GM18505 (cell line): ENCODE data around the gene MAP3K14.

Source experiments
- ATAC-seq: cut with Tn5 transposase; IDR thresholded peaks from one replicate; pipeline ENCODE4 v1.9.1; 2021; ENCODE audit not compliant: unreplicated experiment
- POLR2A ChIP-seq: IDR thresholded peaks from 4 replicates; pipeline ENCODE4 v1.6.1; 2011; ENCODE audit warnings: borderline replicate concordance; ENCODE audit not compliant: insufficient read depth, insufficient read length; ENCODE audit errors: extremely low read depth

The MAP3K14 gene

DNA sequence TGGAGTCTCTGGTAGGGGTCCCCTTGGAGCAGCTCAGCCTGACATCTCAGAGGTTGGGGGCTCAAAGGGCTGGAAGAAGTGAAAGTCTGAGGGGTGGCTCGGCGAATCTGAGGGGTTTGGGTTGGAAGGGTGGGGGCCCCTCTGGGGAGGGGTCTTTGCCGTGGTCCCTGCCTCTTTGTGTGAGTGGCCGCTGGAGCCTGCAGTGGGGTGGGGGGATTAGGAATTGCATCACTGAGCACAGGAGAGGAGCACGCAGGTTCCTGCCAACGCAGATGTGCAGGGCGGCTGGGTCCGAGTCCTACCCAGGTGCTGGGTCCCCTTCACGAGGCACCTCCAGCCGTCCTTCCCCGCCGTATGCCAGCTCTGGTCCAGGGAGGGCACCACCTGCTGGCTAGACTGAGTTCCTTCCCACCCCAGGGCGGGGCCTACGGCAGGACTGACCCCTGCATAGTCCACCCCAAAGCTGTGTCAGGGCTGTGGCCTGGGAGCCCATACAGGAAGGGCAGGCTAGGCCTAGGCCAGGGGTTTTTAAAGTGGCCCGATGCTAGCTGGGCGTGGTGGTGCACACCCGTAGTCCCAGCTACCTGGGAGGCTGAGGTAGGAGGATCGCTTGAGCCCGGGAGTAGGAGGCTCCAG, 85.2 kb downstream of the MAP3K14 start:
- no peak for TF ChIP-seq POLR2A
- no peak for ATAC-seq

DNA sequence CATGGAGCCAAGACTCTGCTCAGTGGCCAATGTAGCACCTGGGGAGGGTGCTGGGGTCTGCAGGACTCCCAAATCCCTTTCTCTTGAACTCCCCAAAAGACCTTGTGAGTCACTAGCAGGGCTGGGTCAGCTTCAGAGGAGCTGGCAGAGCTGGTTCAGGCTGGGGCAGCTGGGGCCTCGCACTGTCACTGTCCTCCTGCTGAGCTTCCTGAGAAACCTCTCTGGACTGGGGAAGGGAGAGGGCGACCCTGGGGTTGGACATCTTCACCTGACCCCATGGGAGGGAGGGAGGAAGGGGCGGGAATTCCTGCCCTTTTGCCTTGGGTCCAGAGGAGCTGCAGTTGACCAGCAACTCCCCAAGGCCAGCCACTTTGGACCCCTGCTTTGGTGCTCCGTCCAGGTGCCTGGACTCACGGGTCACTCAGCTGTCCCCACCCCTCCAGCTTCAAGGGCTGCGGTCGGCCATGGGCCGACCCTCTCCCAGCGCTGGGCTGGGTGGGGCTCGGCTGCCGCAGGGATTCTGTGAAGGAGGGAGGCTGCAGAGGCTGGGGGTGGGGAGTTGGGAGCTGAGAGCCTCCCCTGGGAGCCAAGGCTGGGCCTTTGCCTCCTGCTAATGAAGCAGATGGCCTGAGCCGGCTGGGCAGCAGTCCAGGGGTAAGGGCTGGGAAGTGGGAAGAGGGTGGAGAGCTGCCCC, 85.9 kb downstream of the MAP3K14 start:
- ATAC-seq, result no peak
- TF ChIP-seq POLR2A, result no peak

DNA sequence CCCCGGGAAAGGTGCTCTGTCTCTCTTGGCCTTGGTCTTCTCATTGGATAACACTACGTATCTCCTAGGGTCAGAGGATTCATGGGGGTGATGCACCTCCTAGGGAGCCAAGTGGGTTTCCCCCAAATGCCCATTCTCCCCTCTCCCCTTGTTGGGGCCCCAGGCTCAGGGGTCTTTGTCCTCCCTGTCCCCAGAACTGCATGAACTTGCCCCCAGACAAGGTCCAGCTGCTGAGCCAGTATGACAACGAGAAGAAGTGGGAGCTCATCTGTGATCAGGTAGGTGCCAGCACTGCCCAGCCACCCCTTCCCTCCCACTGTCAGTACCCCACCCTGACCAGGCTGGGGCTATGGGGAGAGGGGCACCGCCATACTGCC, 86.4 kb downstream of the MAP3K14 start:
- no peak for ATAC-seq
- no peak for TF ChIP-seq POLR2A

DNA sequence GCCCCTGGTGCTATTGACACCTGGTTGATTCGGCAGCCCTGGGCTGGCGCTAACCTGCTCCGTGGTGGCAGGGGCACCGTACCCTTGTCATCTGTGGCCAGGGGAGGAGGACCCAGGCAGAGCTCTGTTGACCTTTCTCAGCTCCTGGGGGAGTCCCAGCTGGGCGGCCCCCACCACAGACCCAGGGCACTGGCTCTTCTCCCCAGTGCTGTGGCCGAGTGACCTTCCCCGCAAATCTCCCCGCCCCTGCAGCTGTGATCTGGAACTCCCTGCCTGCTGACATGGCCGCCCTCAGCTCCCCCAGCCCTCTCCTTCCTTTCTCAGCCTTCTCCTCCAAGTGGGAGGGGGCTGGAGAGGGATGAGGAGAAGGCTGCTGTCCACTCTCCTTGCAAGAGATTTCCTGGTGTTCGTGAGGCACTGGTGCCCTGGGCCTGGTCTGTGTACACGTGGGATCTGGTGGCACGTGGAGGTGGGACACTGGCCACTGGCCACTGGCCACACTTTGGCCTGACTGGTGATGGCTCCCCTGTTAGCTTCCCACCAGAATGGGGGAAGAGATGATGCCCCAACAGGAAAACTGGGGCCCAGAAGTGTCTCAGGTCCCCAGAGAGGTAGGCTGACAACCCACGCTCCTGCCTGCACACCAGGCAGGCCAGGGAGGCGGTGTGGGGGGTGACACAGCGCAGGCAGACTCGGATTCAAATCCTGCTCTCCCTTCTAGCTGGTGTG, 87.0 kb downstream of the MAP3K14 start:
- peak; percentile 10 for TF ChIP-seq POLR2A
- no peak for ATAC-seq

DNA sequence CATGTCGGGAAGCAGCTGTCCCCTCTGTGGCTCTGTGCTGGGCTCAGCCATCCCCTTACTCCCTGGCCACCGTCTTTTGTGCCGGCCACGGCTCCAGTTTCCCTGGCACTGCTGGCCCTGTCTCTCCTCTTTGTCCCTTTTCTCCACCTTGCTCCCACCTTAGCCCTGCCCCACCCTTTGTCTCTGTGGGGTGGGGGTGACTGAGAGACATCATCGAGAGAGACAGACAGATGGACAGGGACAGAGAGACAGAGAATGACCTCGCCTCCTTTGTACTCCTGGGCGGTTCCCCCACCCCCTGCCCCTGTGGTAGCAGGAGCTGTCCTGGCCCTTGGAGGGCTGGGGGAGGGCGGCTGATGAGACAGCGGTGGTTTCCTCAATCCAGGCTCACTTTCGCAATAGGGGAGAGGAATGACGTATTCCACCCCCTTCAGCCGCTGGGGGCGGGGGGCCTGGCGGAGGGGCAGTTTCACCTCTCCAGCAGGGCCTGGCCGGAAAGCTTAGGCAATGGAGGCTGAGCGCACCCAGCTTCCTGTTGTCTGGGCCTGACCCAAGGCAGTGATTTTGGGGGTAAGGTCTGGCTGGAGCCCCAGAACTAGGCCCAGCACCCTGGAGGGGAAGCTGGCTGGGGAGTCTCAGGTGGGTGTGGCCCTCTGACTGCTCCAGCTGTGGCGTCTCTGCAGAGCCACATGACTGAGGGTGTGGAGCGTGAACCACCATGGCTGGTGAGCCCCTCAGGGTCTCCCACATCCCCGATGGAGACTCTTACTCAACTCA, 87.9 kb downstream of the MAP3K14 start:
- TF ChIP-seq POLR2A, result peak; percentile 40
- no peak for ATAC-seq

DNA sequence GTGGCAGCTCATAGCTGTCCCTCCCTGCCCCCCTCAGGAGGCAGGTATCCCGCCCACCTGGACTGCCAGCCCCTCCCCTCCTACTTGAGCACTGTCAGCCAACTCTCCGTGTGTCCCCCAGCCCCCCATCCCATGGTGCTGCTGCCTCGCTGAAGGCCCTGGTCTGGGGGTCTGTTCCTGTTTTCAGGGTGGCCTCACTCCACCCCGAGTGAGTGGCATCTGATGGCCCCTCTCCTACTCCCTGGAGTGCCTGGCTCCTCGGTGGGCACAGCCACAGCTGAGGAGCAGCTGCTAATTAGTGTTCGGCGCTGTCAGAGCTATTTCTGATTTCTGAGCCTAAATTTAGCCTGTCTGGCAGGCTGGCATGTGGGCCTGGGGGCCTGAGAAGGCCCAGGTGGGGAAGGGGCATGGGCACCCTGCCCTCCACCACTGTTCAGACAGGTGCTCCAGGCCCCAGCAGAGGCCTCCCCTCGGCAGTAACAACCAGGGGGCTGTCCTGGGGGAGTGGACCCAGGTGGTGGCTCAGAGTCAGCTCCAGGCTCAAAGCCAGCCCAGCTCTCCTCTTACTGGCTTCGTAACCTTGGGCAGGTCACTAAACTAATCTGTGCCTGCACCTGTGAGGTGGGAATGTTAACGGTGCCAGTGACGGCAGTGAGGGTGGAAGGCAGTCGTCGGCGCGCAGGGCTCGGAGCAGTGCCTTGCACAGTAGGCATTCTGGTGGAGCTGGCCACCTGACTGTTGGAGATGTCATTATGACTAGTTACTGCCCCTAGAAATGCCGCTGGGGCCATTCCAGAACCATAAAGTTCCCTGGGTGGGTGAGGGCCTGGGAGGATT, 88.7 kb downstream of the MAP3K14 start:
- TF ChIP-seq POLR2A, result peak; percentile 46
- no peak for ATAC-seq

DNA sequence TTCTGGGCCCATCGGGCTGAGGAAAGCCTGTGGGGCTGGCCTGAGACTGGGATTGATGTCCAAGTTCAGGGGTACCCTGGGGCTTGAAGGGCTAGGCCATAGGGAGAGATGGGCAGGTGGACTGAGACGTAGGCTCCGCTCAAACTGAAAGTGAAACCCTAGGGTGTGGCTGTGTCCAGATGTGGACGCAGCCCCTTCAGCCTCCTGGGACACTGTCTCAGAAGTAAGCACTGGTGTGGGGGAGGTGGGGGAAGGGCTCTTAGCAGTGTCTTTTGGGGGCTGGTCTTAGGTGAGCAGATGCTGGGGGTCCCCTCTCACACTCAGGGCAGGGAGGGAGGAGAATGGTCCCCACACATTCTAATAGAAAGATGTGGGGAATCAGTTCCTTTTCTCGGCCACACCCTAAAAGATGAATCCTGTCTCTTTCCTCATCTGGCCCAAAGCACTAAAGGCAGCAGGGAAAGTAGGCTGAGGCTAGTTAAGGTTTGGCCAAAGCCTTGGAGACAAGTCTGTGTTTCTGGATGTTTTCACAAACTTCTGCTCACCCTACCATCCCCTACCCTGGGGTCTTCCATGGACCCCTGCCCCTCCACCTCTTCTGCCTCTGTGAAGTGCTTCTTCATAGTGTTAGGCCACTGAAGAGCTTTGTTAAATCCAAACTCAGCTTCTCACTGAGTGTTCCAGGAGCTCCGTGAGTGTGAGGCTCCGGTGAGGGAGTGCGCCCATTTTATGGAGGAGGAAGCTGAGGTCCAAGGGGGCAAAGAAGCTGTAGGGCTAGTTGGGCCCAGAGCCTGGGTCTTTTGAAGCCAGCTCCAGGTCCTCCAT, 89.5 kb downstream of the MAP3K14 start:
- peak; percentile 46 for TF ChIP-seq POLR2A
- ATAC-seq, result no peak

DNA sequence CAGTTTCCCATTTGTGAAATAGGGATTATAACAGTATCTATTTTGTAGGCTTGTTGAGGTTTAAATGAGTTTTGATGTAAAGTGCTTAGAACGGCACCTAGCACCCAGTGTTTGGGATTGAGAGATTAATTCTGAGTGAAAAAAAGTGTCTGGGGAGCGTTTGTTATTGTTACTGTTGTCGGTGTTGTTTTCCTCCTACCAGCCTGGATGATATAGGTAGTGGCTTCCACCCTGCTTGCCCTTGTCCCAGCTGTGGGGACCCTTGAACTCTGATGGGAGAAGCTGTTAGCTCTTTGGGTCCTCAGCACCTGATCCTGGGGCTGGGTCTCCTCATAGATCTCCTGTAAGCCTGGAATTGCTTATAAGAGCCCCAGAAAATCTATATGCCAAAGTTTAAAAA, 90.2 kb downstream of the MAP3K14 start:
- ATAC-seq, result no peak
- no peak for TF ChIP-seq POLR2A

DNA sequence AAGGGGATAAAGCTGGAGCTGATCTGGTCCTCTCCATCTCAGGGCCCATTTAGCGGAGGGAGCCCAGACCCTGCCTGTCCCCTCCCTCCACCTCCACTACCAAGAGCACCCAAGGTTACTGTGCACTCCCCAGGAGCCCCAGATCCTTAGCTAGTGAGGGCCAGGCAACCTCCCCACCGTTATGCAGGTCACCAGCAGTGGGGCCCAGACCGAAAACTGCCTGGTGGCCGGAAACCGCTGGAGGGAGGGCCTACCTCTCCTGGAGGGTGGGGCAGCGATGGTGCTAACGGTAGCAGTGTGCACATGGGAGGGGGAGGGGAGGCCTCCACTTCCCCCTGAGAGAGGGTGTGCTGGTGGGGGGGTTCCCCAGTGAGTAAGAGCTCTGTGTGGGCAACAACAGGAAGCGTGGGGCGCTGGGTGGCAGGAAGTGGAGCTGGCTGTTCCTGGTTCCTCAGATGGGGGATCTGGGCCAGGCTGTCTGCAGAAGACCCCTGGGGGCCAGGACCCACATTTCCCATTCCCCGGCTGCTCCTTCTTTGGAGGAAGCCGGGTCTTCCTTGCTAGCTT, 90.8 kb downstream of the MAP3K14 start:
- TF ChIP-seq POLR2A, result peak; percentile 98
- peak; percentile 41 for ATAC-seq

DNA sequence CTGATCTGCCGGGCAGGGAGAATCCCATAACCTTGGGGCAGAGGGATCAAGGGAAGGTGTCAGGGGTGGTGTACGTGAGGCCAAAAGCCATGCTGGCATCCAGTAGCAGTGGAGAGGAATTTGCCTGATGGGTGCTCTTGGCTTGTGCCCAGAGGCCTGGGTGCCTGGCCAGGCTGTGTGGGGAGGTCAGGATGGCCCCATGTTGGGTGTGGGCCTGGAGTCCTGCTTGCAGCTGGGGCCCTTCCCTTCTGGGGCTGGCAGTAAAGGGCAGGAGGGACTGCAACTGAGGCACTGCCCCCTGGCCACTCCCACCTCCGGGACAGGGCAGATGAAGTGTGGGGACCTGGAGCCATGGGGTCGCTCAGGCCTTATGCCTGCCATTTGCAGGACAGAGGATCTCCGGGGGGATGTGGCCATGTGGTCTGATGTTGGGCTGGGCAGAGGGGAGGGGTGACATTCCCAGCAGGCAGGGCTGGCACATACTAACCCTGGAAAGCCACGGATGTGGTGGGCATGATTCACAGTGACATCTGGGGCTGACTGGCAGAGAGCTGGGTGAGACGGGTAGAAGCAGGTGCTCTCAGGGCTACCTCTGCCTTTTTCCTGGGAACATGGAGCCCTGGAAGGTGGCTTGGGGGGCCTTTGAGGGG, 91.6 kb downstream of the MAP3K14 start:
- no peak for ATAC-seq
- TF ChIP-seq POLR2A, result no peak

DNA sequence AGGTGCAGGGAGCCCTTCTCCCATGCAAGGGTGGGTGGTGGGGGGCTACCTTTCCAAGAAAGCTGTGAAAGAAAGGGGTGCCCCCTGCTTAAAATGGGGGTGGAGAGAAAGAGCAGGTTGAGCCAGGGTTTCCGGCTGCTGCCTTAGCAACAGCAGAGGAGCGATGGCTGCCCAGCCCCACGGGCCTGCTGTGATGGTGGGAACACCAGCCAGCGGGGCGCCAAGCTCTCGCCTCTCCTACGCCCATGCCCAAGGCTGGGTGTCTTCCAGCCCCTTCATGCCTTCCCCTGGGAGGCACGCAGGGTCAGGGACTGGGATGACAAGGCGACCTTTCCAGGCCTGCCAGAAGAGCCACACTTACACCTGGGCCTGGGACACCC, 92.2 kb downstream of the MAP3K14 start:
- no peak for ATAC-seq
- TF ChIP-seq POLR2A, result no peak
